ENCODE data around the gene METTL8.
"Not testable (repeated sequence)": the region's sequence is repeated elsewhere in the genome, so short reads cannot be mapped to it uniquely, and the experiment has no call there.

Gene METTL8

GRCh38 chr2:171430516-171431410 lies 3.0 kb downstream of the METTL8 start:
- no peak for DNase-seq (ENCODE audit: low read depth)
- no peak overlapping the region for H3K4me3 ChIP-seq (ENCODE audit: control insufficient read depth, low read depth, low read length)
- TF ChIP-seq, protein P1, sequence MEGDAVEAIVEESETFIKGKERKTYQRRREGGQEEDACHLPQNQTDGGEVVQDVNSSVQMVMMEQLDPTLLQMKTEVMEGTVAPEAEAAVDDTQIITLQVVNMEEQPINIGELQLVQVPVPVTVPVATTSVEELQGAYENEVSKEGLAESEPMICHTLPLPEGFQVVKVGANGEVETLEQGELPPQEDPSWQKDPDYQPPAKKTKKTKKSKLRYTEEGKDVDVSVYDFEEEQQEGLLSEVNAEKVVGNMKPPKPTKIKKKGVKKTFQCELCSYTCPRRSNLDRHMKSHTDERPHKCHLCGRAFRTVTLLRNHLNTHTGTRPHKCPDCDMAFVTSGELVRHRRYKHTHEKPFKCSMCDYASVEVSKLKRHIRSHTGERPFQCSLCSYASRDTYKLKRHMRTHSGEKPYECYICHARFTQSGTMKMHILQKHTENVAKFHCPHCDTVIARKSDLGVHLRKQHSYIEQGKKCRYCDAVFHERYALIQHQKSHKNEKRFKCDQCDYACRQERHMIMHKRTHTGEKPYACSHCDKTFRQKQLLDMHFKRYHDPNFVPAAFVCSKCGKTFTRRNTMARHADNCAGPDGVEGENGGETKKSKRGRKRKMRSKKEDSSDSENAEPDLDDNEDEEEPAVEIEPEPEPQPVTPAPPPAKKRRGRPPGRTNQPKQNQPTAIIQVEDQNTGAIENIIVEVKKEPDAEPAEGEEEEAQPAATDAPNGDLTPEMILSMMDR (IDR thresholded peaks at IDR 0.05; ENCODE audit: control insufficient read depth, insufficient read depth, low read depth, low read length, missing control alignments), result no peak

- DNase-seq (ENCODE audit: low read depth); H3K4me3 ChIP-seq (ENCODE audit: control insufficient read depth, low read depth, low read length): not testable (repeated sequence)
Observed at GRCh38 chr2:171422710-171423495, 10.9 kb downstream of the METTL8 start.

DNA sequence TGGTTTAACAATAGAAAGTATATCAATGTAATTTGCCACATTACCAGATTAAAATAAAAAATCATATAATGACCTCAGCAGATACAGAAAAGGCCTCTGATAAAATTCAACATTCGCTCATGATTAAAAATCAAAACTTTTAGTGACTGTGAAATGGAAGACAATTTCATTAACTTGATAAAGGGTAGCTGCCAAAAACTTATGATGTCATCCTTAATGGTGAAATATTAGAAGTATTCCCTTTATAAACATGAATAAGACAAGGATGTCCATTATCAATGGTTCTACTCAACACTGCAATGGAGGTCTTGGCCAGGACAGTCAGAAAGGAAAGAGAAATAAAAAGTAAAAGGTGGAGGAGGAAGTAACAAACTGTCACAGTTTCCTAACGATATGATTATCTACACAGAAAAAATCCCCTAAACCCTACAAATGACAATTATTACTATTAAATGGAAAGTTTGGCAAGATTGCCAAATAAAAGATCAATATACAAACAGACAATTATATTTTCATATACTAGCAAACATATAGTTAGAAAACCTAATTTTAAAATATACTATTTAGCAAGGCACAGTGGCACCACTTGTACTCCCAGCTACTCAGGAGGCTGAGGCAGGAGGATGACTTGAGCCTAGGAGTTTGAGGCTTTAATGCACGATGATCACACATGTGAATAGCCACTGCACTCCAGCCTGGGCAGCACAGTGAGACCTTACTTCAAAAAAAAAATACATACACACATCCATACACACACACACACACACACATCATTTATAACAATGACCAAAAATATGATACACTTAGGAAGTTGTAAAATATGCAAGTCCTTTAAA lies 12.8 kb downstream of the METTL8 start:
- no peak for DNase-seq (ENCODE audit: low read depth)
- TF ChIP-seq, protein P1 (IDR thresholded peaks at IDR 0.05; ENCODE audit: control insufficient read depth, insufficient read depth, low read depth, low read length, missing control alignments), result no peak
- H3K4me3 ChIP-seq (ENCODE audit: control insufficient read depth, low read depth, low read length), result no peak overlapping the region

- DNase-seq (ENCODE audit: low read depth), result no peak
- H3K4me3 ChIP-seq (ENCODE audit: control insufficient read depth, low read depth, low read length), result no peak overlapping the region
- TF ChIP-seq, protein P1 (IDR thresholded peaks at IDR 0.05; ENCODE audit: control insufficient read depth, insufficient read depth, low read depth, low read length, missing control alignments), result no peak
Observed at GRCh38 chr2:171419333-171419732, 14.5 kb downstream of the METTL8 start.

DNA sequence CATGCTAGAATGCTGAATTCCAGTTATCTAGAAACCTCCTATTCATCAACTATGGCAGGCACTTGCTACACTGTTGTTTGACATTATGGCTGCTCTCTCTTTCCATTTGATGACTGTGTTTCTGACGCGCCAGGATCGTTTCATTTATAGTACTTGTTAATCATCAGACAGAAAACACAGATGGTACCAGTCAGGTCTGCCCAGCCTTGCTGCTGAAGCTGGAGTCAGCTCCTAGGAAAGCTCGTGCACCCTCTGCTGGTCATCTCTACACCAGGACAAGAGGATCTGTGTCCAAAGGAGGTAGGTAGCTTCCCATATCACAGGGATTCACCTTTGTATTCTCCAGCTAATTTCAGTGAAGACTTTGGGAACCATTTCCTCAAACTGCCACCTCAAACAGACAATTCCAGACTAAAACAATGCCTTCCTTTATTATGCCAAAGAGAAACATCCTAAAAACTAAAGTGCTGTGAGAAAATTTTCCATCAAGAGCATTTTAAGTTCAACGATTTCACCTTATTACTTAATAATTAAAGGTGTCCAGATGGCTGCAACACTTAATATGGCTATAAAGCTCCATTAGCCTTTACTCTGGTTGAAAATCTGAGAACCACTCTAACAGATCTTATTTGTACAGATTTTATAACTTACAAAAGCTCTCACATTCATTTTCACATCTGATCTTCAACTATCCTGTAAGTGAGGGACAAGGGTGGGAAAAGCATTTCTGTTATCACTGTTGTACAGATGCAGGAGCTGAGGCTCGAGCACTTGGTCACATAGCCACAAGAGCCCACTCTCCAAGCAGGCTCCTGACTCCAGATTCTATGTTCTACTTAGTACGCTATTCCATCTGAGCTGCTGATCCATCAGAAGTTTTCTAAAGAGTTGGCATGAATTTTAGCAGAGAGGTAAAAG lies 17.5 kb downstream of the METTL8 start:
- peak; percentile 94 for DNase-seq (ENCODE audit: low read depth)
- H3K4me3 ChIP-seq (ENCODE audit: control insufficient read depth, low read depth, low read length), result no peak overlapping the region
- TF ChIP-seq, protein P1 (IDR thresholded peaks at IDR 0.05; ENCODE audit: control insufficient read depth, insufficient read depth, low read depth, low read length, missing control alignments), result peak; percentile 91

GRCh38 chr2:171414645-171415044 lies 19.1 kb downstream of the METTL8 start:
- DNase-seq (ENCODE audit: low read depth); H3K4me3 ChIP-seq (ENCODE audit: control insufficient read depth, low read depth, low read length): not testable (repeated sequence)

Data from AG09309 (cell line).